Panc1 (cell line): Measurements from ENCODE around the gene SDK1. TPM values are rescaled to one million over a fixed set of nuclear protein-coding genes. Genes with fewer than 3 reads are reported as not detected.
"Not testable (repeated sequence)": the region's sequence is repeated elsewhere in the genome, so short reads cannot be mapped to it uniquely, and the experiment has no call there.

ENCODE experiments used
- ATAC-seq: fragments of 200-7000 bp; cut with Tn5 transposase; 2 replicates; pipeline ENCODE4 v1.9.1; 2020; ENCODE audit warnings: mild to moderate bottlenecking, moderate library complexity
- BruUV-seq: library from RNA; stranded (reverse); fragments of 400-500 nt; replicated peaks from 2 replicates; lab custom pipeline; 2021; lab: Mats Ljungman, UMichigan
- CTCF ChIA-PET: fragments of 300-600 bp; sonication (Branson Sonifier 250); formaldehyde crosslinking; loops from one replicate; lab custom pipeline; 2022; ENCODE audit warnings: antibody characterized with exemption; lab: Charles Lee
- POLR2A ChIA-PET: fragments of 300-600 bp; sonication (Branson Sonifier 250); formaldehyde crosslinking; loops from one replicate; lab custom pipeline; 2022; ENCODE audit warnings: antibody characterized with exemption; lab: Charles Lee
- DNase-seq: peaks from one replicate; pipeline ENCODE4 v3.0.0-alpha.2; 2010; ENCODE audit warnings: low read depth, low spot score
- H3K27ac ChIP-seq: 2 replicates; pipeline ENCODE4 v1.5.1; 2011; ENCODE audit warnings: mild to moderate bottlenecking, low read length, inconsistent platforms
- H3K27me3 ChIP-seq: fragments of 200-500 bp; sonication (Bioruptor generic); 2 replicates; pipeline ENCODE4 v1.6.0; 2014; ENCODE audit warnings: low read length, inconsistent platforms; ENCODE audit not compliant: control insufficient read depth, insufficient read depth
- H3K36me3 ChIP-seq: fragments of 200-500 bp; sonication (Bioruptor generic); 2 replicates; pipeline ENCODE4 v1.5.1; 2014; ENCODE audit warnings: inconsistent platforms, mild to moderate bottlenecking, low read length, moderate library complexity; ENCODE audit not compliant: control insufficient read depth, insufficient read depth
- H3K4me1 ChIP-seq: 2 replicates; pipeline ENCODE4 v1.5.1; 2011; ENCODE audit warnings: inconsistent platforms, mild to moderate bottlenecking, low read length, moderate library complexity; ENCODE audit not compliant: control insufficient read depth, insufficient read depth
- H3K4me3 ChIP-seq, 2 experiments: 2 replicates each; pipeline ENCODE4 v1.5.1; 2011 to 2012; ENCODE audit warnings: low read depth in 2 of 2, low read length in 2 of 2, mild to moderate bottlenecking in 2 of 2, inconsistent platforms in 1 of 2, moderate library complexity in 1 of 2
- H3K9me3 ChIP-seq: fragments of 200-500 bp; sonication (Bioruptor generic); 2 replicates; pipeline ENCODE4 v1.5.1; 2014; ENCODE audit warnings: low read depth, mild to moderate bottlenecking, inconsistent platforms, low read length, moderate library complexity; ENCODE audit not compliant: control insufficient read depth, insufficient read depth
- CTCF ChIP-seq: fragments of 450-650 bp; IDR thresholded peaks from 2 replicates; pipeline ENCODE4 v1.5.1; 2017; ENCODE audit warnings: mild to moderate bottlenecking
- POLR2AphosphoS5 ChIP-seq: IDR thresholded peaks from 2 replicates; pipeline ENCODE4 v1.6.1; 2012; ENCODE audit warnings: mild to moderate bottlenecking, low read depth, low read length, moderate library complexity
- REST ChIP-seq, 2 experiments: IDR thresholded peaks; 2 replicates each; pipeline ENCODE4 v1.6.1; 2011 to 2012; ENCODE audit warnings: low read depth in 2 of 2, control low read depth in 1 of 2, low read length in 1 of 2, mild to moderate bottlenecking in 1 of 2, moderate library complexity in 1 of 2; ENCODE audit not compliant: insufficient read depth in 1 of 2
- SIN3A ChIP-seq: IDR thresholded peaks from 2 replicates; pipeline ENCODE4 v1.6.1; 2012; ENCODE audit warnings: low read depth, mild to moderate bottlenecking, low read length, moderate library complexity, borderline replicate concordance; ENCODE audit not compliant: insufficient read depth
- TCF7L2 ChIP-seq: IDR thresholded peaks from 2 replicates; pipeline ENCODE4 v1.6.1; 2011; ENCODE audit warnings: mild to moderate bottlenecking, low read depth, low read length, inconsistent platforms
- in situ Hi-C: cut with HindIII; loops from 2 replicates; pipeline ENCODE4 v1.10.0; 2016; ENCODE audit warnings: low sequenced_read_pairs, low pct_unique_long_range_greater_than_20kb
- intact Hi-C: fragments of 100-400 bp; cut with micrococcal nuclease; formaldehyde crosslinking; loops from one replicate; pipeline ENCODE4 v1.10.0; 2022; ENCODE audit not compliant: unreplicated experiment
- total RNA-seq: library from RNA; stranded (reverse); gene quantifications from one replicate; pipeline ENCODE4 v1.2.1, GENCODE V29; 2021; ENCODE audit not compliant: unreplicated experiment

Gene SDK1
- total RNA-seq, 1 experiment from 2014 or later, result 47.4 TPM

- intact Hi-C loops (no loop called here), in situ Hi-C loops (no loop called here)
- TF ChIP-seq SIN3A, result no peak
- no peak for TF ChIP-seq CTCF
- TF ChIP-seq TCF7L2, result no peak
- TF ChIP-seq REST (IDR thresholded peaks at IDR 0.05; ENCODE audit: insufficient read depth in 1 of 2, low read depth in 2 of 2, low read length in 1 of 2), result no peak
- no peak for TF ChIP-seq POLR2AphosphoS5
- ChIA-PET CTCF (no interaction called here), POLR2A (interaction anchor here (0.6 kb wide), 1 partner anchor 199 kb away, joined by 7 read pairs; no protein-coding TSS in a partner anchor)
- no peaks in the 10 kb centered on the region for H3K9me3 ChIP-seq
- H3K27me3 ChIP-seq, result peaks cover 4% of the 10 kb centered on the region; the same call in 1 of the 2 replicates
- DNase-seq (no peak), ATAC-seq (no peak)
- no TSS peak for BruUV-seq
- H3K4me3 ChIP-seq, result no peak overlapping the region
- H3K27ac ChIP-seq, result no peak overlapping the region
- no peaks in the 10 kb centered on the region for H3K36me3 ChIP-seq
- no peaks in the 10 kb centered on the region for H3K4me1 ChIP-seq
Measured at GRCh38 chr7:4308205-4308590, 1007.1 kb downstream of the SDK1 start.

GRCh38 chr7:4313911-4314310, 1012.9 kb downstream of the SDK1 start:
- POLR2A ChIA-PET, in situ Hi-C loops, H3K27ac ChIP-seq, H3K9me3 ChIP-seq, H3K4me1 ChIP-seq, BruUV-seq, H3K36me3 ChIP-seq, H3K4me3 ChIP-seq, CTCF ChIA-PET, ATAC-seq, DNase-seq, intact Hi-C loops: not testable (repeated sequence)
- H3K27me3 ChIP-seq, result peaks cover 20% of the 10 kb centered on the region

GRCh38 chr7:4314316-4314715, 1013.3 kb downstream of the SDK1 start:
- POLR2A ChIA-PET, H3K36me3 ChIP-seq, H3K4me3 ChIP-seq, BruUV-seq, DNase-seq, intact Hi-C loops, CTCF ChIA-PET, ATAC-seq, in situ Hi-C loops, H3K9me3 ChIP-seq, H3K27ac ChIP-seq, H3K4me1 ChIP-seq: not testable (repeated sequence)
- H3K27me3 ChIP-seq, result peaks cover 22% of the 10 kb centered on the region
